Effector memory CD4-positive, alpha-beta T cell (primary cell): ENCODE measurements around the gene CTDP1.

Source experiments
- DNase-seq, 3 donors: peaks; one replicate each; pipeline ENCODE4 v3.0.0-alpha.2; 2020
- H3K27ac ChIP-seq: 2 replicates; pipeline ENCODE4 v1.7.0; 2013; ENCODE audit warnings: mild to moderate bottlenecking, low read length, moderate library complexity; ENCODE audit not compliant: insufficient read depth, poor library complexity, severe bottlenecking
- H3K27me3 ChIP-seq: replicated peaks from 2 replicates; pipeline ENCODE4 v1.7.0; 2013; ENCODE audit warnings: mild to moderate bottlenecking, low read length; ENCODE audit not compliant: insufficient read depth, control insufficient read depth, poor library complexity, severe bottlenecking
- H3K36me3 ChIP-seq: 2 replicates; pipeline ENCODE4 v1.7.0; 2013; ENCODE audit warnings: mild to moderate bottlenecking, low read length, moderate library complexity; ENCODE audit not compliant: control insufficient read depth, insufficient read depth
- H3K4me1 ChIP-seq: 2 replicates; pipeline ENCODE4 v1.7.0; 2013; ENCODE audit warnings: low read length, mild to moderate bottlenecking; ENCODE audit not compliant: control insufficient read depth, insufficient read depth, poor library complexity, severe bottlenecking
- H3K4me3 ChIP-seq: 2 replicates; pipeline ENCODE4 v1.7.0; 2013; ENCODE audit warnings: low read length, low read depth, mild to moderate bottlenecking; ENCODE audit not compliant: insufficient read depth, poor library complexity, severe bottlenecking
- H3K9me3 ChIP-seq: 2 replicates; pipeline ENCODE4 v1.7.0; 2013; ENCODE audit warnings: mild to moderate bottlenecking, low read length, moderate library complexity; ENCODE audit not compliant: control insufficient read depth

CTDP1 gene

GRCh38 chr18:79801217-79801616 lies 121.6 kb downstream of the CTDP1 start:
- no peak for DNase-seq
- Histone ChIP-seq H3K4me1 (peaks cover 7% of the 10 kb centered on the region), H3K27ac (no peak overlapping the region), H3K4me3 (no peak overlapping the region), H3K9me3 (no peaks in the 10 kb centered on the region), H3K27me3 (peaks cover 15% of the 10 kb centered on the region), H3K36me3 (no peaks in the 10 kb centered on the region)

DNA sequence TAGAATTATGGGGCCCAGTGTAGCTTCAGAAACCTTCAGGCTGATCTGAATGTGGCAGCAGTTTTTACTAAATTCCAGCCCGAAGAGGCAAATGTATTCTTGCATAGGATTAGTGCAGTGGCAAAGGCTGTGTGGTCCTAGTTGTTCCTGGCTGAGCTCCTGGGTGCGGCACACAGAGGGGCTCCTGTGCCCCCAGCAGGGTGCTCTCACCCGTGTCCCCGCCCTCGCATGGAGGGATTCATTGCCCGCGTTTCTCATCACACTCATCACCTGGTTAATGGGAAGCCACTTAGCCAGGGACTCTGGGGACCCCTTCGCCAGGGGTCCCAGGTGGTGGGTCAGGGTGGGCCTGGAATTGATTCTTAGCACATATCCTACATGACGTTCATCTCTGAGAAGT lies 122.0 kb downstream of the CTDP1 start:
- Histone ChIP-seq H3K9me3 (no peaks in the 10 kb centered on the region), H3K4me1 (peaks cover 7% of the 10 kb centered on the region), H3K27me3 (peaks cover 15% of the 10 kb centered on the region), H3K36me3 (no peaks in the 10 kb centered on the region), H3K4me3 (no peak overlapping the region), H3K27ac (no peak overlapping the region)
- DNase-seq: no peak

- H3K4me3 ChIP-seq: no peak overlapping the region
- H3K36me3 ChIP-seq: no peaks in the 10 kb centered on the region
- peaks cover 15% of the 10 kb centered on the region for H3K27me3 ChIP-seq
- no peak for DNase-seq
- no peaks in the 10 kb centered on the region for H3K9me3 ChIP-seq
- no peak overlapping the region for H3K27ac ChIP-seq
- peaks cover 7% of the 10 kb centered on the region for H3K4me1 ChIP-seq
Observed at GRCh38 chr18:79802298-79802697, 122.7 kb downstream of the CTDP1 start.

- Histone ChIP-seq H3K9me3 (no peaks in the 10 kb centered on the region), H3K27ac (no peak overlapping the region), H3K27me3 (peaks cover 11% of the 10 kb centered on the region), H3K4me1 (peaks cover 3% of the 10 kb centered on the region), H3K4me3 (no peak overlapping the region), H3K36me3 (no peaks in the 10 kb centered on the region)
- DNase-seq: no peak
Observed at GRCh38 chr18:79803611-79804051, 124.0 kb downstream of the CTDP1 start.
